GM12872 (cell line): ENCODE results near the gene HS3ST3A1.

Experiments used
- TF ChIP-seq, protein P1 (sequence below): IDR thresholded peaks from 3 replicates; pipeline ENCODE4 v1.5.1; 2011; ENCODE audit warnings: low read depth, mild to moderate bottlenecking, low read length, moderate library complexity; ENCODE audit not compliant: insufficient read depth

Gene HS3ST3A1

DNA sequence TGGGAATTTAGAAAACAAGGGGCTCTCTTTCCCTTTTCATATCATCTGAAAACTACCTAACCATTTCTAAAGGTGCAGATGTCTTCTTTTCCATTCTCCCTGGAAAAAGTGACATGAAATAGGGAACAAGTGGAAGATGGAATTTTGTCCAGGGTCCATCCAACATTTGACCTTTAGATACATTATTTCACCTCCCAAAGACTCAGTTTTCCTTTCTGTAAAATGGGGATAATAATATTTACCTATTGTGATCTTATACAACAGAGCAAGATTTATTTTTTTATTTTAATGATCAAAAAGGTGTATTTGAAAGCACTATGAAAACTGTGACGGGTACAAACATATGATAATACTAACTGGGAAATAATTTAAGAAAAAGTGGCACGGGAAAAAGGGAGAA, 106.3 kb downstream of the HS3ST3A1 start:
- TF ChIP-seq, protein P1, sequence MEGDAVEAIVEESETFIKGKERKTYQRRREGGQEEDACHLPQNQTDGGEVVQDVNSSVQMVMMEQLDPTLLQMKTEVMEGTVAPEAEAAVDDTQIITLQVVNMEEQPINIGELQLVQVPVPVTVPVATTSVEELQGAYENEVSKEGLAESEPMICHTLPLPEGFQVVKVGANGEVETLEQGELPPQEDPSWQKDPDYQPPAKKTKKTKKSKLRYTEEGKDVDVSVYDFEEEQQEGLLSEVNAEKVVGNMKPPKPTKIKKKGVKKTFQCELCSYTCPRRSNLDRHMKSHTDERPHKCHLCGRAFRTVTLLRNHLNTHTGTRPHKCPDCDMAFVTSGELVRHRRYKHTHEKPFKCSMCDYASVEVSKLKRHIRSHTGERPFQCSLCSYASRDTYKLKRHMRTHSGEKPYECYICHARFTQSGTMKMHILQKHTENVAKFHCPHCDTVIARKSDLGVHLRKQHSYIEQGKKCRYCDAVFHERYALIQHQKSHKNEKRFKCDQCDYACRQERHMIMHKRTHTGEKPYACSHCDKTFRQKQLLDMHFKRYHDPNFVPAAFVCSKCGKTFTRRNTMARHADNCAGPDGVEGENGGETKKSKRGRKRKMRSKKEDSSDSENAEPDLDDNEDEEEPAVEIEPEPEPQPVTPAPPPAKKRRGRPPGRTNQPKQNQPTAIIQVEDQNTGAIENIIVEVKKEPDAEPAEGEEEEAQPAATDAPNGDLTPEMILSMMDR = no peak

DNA sequence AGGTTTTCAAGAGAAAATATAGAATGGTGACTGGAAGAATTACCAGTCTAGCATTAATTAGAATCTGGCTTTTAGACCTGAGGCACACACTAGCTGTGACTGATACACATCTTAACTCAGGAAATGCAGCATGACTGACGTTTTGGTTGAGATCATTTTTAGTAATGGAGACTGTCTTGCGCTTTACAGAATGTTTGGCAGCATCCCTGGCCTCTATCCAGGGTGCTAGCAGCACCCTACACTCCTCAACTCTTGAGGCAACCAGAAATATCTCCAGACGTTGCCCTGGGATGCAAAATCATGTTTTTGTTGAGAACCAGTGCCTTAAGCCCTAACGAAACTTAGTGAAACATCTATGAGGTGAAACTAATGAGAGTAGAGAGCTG, 109.0 kb downstream of the HS3ST3A1 start:
- TF ChIP-seq, protein P1 = no peak

DNA sequence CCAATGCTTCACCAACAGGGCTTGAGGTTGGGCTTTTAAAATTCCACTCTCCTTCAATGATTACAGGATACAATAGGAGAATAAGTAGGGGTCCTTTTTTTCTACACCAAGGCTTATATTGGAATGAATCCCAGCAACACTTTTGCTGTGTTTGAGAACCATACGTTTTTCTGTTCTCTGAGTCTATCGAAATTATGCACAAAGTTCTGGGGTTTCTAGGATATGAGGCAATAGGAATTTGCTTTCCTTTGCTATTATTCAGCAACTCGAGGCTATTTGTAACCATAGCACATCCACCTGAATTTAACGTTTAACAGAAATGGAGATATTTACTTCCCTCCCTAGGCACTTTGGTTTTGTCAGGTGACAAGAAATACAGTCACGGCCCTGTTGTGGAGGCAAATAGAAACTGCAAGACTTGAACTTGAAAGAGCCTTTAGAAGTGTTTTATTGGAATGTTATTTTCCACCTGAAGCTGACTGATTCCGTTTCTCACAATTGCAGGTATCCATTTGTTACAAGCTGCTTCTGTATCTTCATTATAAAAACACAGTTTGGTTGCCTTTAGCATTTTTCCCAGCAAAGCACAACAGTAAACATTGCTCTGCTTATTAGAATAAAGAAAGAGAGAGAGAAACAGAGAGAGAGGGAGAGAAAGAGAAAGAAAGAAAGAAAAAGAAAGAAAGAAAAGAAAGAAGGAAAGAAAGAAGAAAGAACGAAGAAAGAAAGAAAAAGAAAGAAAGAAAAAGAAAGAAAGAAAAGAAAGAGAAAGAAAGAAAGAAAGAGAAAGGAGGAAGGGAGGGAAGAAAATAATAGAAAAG, 109.6 kb downstream of the HS3ST3A1 start:
- TF ChIP-seq, protein P1 = no peak

DNA sequence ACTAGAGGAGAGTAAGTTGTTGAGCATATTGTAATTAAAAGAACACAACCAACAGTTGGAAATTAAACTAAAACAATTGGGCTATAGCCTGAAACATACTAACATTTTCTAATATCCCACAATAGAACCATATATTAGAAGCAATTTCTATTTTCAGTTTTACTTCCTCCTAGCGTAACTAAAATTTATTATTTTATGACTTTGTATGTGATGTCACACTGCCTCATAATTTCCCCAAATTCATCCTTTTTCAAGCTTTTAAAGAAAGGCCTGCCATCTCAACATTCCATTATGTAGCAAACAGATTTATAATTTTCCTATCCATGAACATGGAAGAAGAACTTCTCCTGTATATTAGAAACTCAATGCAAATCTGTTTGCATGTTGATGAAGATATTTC, 110.2 kb downstream of the HS3ST3A1 start:
- TF ChIP-seq, protein P1 = no peak

DNA sequence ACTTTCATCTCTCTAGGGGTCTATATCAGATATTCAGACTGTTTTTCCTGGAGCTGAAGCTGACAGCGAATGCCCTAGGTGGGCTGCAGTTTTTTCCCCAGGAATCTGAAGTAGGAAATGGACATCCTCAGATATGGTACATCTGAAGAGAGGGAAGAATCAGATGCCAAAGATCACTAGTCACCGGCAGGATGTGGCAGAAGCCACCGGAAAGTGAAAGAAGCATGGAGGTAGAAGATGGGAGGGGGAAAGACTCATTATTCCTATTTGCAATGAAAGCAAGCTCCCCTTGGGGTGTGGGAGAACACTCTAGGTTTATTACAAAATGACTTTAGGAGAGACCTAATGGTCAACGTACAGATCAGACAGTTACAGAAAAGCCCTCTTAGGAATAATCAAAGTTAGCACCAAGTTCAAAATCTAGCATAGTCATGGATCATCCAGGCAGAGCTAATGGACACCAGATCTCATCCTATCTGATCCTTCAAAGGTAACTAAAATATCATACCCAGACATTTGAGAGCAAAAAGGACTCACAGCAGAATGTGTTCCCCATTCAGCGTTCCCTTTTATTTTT, 110.7 kb downstream of the HS3ST3A1 start:
- TF ChIP-seq, protein P1 = no peak

DNA sequence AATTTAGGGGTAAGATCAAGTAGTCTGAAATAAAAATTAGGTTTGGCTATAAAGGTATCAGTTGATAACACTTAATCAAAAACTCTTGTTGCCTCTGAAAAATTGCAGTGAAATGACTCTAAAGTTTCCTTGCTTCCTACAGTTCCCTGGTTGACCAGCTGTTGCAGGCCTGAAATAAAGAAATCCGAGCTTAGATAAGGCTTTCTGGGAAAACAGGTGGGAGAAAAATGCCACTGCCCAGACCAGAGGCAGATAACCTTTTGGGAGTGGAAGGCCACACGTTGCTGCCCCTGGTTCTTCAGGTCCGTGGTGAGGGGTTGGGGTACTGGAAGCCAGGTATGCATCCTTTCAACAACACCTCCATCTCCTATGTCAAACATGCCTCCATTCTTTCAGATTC, 111.3 kb downstream of the HS3ST3A1 start:
- TF ChIP-seq, protein P1 = no peak

DNA sequence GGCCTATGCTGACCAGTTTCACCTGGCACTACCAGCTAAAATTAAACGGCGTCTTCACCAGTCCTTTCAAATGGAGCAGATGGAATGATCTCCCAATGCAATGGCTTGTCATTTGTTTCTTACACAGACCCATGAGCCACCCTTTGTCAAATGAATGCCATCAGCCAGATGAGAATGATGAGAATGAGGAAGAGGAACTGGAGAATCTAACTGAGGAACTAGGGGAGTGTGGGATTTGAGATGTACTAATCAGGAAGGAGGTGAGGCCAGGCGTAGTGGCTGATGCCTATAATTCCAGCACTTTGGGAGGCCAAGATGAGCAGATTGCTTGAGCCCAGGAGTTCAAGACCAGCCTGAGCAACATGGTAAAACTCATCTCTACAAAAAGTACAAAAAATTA, 116.4 kb downstream of the HS3ST3A1 start:
- TF ChIP-seq, protein P1 = no peak
